Omental fat pad (tissue), 4 donors: ENCODE data around the gene PRCP. TPM values are rescaled to one million over a fixed set of nuclear protein-coding genes. Genes with fewer than 3 reads are reported as not detected.

ENCODE experiments used
- ATAC-seq: fragments of 150-250 bp; one replicate; pipeline ENCODE4 v1.9.1; 2016; ENCODE audit warnings: mild to moderate bottlenecking, moderate library complexity; ENCODE audit not compliant: low FRiP score
- DNase-seq: peaks from one replicate; pipeline ENCODE4 v3.0.0-alpha.2; 2019; ENCODE audit warnings: low spot score
- CTCF ChIP-seq, 3 donors: fragments of 450-650 bp; IDR thresholded peaks; one replicate each; pipeline ENCODE4 v1.5.1; 2016 to 2017; ENCODE audit warnings: antibody characterized with exemption in 3 of 3, mild to moderate bottlenecking in 3 of 3, moderate library complexity in 2 of 3
- total RNA-seq, 4 donors: library from RNA; depleted of rRNA; stranded (reverse); fragments of >200 nt; gene quantifications; one replicate each; pipeline ENCODE4 v1.1.0, GENCODE V29; 2016

PRCP gene
- total RNA-seq, 4 donors from 2014 or later, result 59.6 to 82.4 (median 68.8) TPM

- no peak for ATAC-seq
- no peak for TF ChIP-seq CTCF (IDR thresholded peaks at IDR 0.05)
- no peak for DNase-seq
Observed at GRCh38 chr11:82889133-82890001, 10.9 kb downstream of the PRCP start.

GRCh38 chr11:82883853-82884252 is 16.4 kb downstream of the PRCP start:
- no peak for TF ChIP-seq CTCF (IDR thresholded peaks at IDR 0.05)
- DNase-seq, result no peak

GRCh38 chr11:82874646-82875523 is 25.3 kb downstream of the PRCP start:
- TF ChIP-seq CTCF (IDR thresholded peaks at IDR 0.05), result no peak
- DNase-seq, result no peak
- ATAC-seq, result no peak

More at GRCh38 chr11:82883853-82884252, 16.4 kb downstream of the PRCP start:
- ATAC-seq, result peak; percentile 54

- DNase-seq (no peak), ATAC-seq (no peak)
- TF ChIP-seq CTCF (IDR thresholded peaks at IDR 0.05), result no peak
Observed at GRCh38 chr11:82873919-82874333, 26.3 kb downstream of the PRCP start.

- no peak for DNase-seq
- no peak for ATAC-seq
- no peak for TF ChIP-seq CTCF (IDR thresholded peaks at IDR 0.05)
Observed at GRCh38 chr11:82872377-82873150, 27.7 kb downstream of the PRCP start.

- no peak for TF ChIP-seq CTCF (IDR thresholded peaks at IDR 0.05)
- ATAC-seq (no peak), DNase-seq (no peak)
Observed at GRCh38 chr11:82871646-82872045, 28.6 kb downstream of the PRCP start.
